Fibroblast of the aortic adventitia (primary cell): ENCODE measurements around the gene GPC6. TPM values are rescaled to one million over a fixed set of nuclear protein-coding genes. Genes with fewer than 3 reads are reported as not detected.

ENCODE experiments used
- DNase-seq: peaks from one replicate; pipeline ENCODE4 v3.0.0-alpha.2; 2010; ENCODE audit warnings: low read depth
- H3K4me3 ChIP-seq: 2 replicates; pipeline ENCODE4 v1.5.1; 2011; ENCODE audit warnings: low read depth, mild to moderate bottlenecking, control low read depth, low read length, moderate library complexity
- total RNA-seq: library from RNA; depleted of rRNA; stranded (reverse); fragments of >200 nt; gene quantifications from 2 replicates; pipeline ENCODE4 v1.2.3, GENCODE V29; 2012; ENCODE audit warnings: low replicate concordance
- TF ChIP-seq, protein P1 (sequence below): IDR thresholded peaks from 2 replicates; pipeline ENCODE4 v1.5.1; 2011; ENCODE audit warnings: mild to moderate bottlenecking, low read length, control low read depth, inconsistent platforms; ENCODE audit not compliant: insufficient read depth

The GPC6 gene
- total RNA-seq, 1 donor: 92.6 TPM

DNA sequence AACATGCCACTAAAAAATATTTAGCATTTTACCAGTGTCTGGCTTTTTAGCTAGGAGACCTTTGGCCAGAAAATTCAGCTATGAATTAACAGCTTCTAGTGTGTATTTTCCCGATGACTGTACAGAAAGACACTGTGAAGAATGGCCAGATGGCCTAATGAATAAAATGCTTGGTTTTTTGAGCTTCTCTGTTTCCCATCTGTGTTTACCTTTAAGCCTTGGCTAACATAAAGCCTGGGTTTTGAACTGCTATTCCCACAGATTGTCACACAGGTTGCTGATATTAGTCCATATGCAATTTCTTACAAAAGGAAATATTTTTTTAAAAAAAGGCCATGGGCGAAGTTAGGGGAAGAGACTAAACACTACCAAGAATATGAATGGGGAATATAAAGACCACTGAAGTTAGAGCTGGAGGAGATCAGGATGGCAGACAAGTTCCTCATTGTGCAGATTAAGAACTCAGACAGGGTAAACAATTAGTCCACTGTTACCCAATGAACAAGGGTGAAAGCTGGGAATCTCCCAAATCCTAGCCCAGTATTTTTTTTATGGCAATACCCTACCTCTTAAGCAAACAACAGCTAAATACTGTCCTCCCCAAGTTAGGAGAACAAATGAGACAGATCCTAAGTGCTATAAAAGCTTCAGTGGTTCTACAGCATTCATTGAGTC is 1157.8 kb downstream of the GPC6 start:
- no peak overlapping the region for H3K4me3 ChIP-seq
- no peak for DNase-seq
- TF ChIP-seq, protein P1, sequence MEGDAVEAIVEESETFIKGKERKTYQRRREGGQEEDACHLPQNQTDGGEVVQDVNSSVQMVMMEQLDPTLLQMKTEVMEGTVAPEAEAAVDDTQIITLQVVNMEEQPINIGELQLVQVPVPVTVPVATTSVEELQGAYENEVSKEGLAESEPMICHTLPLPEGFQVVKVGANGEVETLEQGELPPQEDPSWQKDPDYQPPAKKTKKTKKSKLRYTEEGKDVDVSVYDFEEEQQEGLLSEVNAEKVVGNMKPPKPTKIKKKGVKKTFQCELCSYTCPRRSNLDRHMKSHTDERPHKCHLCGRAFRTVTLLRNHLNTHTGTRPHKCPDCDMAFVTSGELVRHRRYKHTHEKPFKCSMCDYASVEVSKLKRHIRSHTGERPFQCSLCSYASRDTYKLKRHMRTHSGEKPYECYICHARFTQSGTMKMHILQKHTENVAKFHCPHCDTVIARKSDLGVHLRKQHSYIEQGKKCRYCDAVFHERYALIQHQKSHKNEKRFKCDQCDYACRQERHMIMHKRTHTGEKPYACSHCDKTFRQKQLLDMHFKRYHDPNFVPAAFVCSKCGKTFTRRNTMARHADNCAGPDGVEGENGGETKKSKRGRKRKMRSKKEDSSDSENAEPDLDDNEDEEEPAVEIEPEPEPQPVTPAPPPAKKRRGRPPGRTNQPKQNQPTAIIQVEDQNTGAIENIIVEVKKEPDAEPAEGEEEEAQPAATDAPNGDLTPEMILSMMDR: no peak

GRCh38 chr13:94387047-94387446 is 1160.4 kb downstream of the GPC6 start:
- TF ChIP-seq, protein P1: no peak
- no peak overlapping the region for H3K4me3 ChIP-seq
- DNase-seq: no peak

DNA sequence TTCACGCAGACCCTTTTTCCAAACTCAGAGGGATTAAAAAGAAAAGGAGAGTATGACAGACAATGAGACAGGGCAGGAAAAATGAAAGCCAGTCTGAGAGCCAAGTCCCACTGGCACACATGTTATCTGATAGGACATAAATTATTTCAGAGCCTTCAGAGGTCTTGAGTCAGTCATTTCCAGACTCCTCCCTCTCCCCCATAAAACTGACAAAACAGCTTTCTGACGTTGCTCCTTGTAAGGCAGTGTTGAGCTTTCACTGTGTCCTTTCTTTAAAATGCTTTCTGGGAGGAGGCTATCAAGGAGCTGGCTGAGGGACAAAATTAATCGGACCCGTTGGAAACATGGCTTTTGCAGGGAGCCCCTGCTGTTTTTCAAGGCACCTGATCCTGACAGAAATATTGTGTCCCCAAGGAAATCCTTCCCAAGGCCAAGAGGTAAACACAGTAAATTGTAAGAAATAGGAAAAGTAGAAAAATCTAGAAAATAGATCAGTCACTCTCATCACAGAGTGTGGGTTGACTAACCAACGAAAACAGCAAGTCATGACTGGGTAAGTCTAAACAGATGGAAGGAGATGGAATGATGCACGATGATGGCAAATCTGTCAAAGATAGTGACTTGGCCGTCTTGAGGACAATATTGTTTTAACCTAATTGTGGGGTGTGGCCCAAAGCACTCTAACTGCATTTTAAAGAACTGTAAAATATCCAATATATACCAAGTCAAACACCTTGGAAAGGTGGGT is 1163.2 kb downstream of the GPC6 start:
- no peak overlapping the region for H3K4me3 ChIP-seq
- TF ChIP-seq, protein P1: no peak
- DNase-seq: peak; percentile 41

DNA sequence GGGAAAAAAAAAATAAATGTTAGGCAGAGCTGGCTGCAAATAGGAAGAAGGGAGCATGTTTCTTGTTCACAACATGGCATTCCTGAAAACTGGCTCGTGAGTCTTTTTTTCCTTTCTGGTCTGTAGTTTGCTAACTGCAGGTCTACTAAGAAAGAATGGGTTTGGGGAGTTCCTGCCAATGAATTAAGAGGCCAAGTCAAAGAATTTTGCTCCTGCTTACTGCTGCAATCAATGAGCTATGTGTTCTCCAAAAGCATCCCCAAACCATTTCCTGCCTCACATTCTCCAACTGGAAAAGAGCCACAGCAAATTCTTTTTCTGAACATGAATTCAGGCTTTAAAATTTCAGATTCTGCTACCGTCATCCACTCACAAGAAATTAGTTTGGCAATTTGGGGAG is 1164.3 kb downstream of the GPC6 start:
- peak; percentile 74 for DNase-seq

GRCh38 chr13:94394723-94395122 is 1168.1 kb downstream of the GPC6 start:
- H3K4me3 ChIP-seq: no peak overlapping the region
- TF ChIP-seq, protein P1: no peak
- peak; percentile 40 for DNase-seq

More for the DNA sequence above, 1164.3 kb downstream of the GPC6 start:
- H3K4me3 ChIP-seq: no peak overlapping the region
- TF ChIP-seq, protein P1: no peak

- no peak overlapping the region for H3K4me3 ChIP-seq
- TF ChIP-seq, protein P1: no peak
- DNase-seq: no peak
These were observed 1169.3 kb downstream of the GPC6 start for GRCh38 chr13:94395860-94396259.
